GM06990 (cell line): ENCODE data around the gene MYG1.

ENCODE experiments used
- DNase-seq: peaks from one replicate; pipeline ENCODE4 v3.0.0-alpha.2; 2011; ENCODE audit not compliant: insufficient read length; ENCODE audit errors: extremely low read depth
- H3K27me3 ChIP-seq: replicated peaks from 2 replicates; pipeline ENCODE4 v1.6.0; 2011; ENCODE audit warnings: low read length; ENCODE audit not compliant: control insufficient read depth, insufficient read depth
- H3K36me3 ChIP-seq: 2 replicates; pipeline ENCODE4 v1.5.1; 2011; ENCODE audit warnings: low read length; ENCODE audit not compliant: control insufficient read depth, insufficient read depth
- H3K4me3 ChIP-seq: replicated peaks from 2 replicates; pipeline ENCODE4 v1.5.1; 2011; ENCODE audit warnings: low read depth, mild to moderate bottlenecking, control low read depth, low read length
- TF ChIP-seq, protein P1 (sequence below): IDR thresholded peaks from 2 replicates; pipeline ENCODE4 v1.5.1; 2011; ENCODE audit warnings: low read length, control low read depth, mild to moderate bottlenecking, inconsistent platforms; ENCODE audit not compliant: insufficient read depth, poor library complexity, severe bottlenecking

Gene MYG1

DNA sequence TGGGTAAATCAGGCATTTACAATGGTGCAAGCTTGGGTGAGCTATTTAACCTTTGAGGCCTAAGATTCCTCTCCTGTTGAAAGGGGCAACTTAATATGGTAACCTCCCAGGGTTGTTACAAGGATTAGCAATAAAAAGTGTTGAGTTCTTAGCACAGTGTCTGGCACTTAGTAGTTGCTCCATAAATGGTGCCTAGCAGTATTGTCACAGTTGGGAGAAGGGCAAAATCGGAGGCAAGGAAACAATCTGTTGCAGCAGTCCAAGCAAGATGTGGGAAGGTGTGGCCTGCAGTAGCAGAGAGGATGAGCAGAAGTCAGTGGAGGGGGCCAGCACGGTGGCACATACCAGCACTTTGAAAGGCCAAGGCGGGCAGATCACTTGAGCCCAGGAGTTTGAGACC, 44.0 kb downstream of the MYG1 start:
- Histone ChIP-seq H3K27me3 (no peaks in the 10 kb centered on the region; the same call in 1 of the 2 replicates), H3K4me3 (no peak overlapping the region), H3K36me3 (no peaks in the 10 kb centered on the region)
- DNase-seq, result no peak
- TF ChIP-seq, protein P1, sequence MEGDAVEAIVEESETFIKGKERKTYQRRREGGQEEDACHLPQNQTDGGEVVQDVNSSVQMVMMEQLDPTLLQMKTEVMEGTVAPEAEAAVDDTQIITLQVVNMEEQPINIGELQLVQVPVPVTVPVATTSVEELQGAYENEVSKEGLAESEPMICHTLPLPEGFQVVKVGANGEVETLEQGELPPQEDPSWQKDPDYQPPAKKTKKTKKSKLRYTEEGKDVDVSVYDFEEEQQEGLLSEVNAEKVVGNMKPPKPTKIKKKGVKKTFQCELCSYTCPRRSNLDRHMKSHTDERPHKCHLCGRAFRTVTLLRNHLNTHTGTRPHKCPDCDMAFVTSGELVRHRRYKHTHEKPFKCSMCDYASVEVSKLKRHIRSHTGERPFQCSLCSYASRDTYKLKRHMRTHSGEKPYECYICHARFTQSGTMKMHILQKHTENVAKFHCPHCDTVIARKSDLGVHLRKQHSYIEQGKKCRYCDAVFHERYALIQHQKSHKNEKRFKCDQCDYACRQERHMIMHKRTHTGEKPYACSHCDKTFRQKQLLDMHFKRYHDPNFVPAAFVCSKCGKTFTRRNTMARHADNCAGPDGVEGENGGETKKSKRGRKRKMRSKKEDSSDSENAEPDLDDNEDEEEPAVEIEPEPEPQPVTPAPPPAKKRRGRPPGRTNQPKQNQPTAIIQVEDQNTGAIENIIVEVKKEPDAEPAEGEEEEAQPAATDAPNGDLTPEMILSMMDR, result no peak

DNA sequence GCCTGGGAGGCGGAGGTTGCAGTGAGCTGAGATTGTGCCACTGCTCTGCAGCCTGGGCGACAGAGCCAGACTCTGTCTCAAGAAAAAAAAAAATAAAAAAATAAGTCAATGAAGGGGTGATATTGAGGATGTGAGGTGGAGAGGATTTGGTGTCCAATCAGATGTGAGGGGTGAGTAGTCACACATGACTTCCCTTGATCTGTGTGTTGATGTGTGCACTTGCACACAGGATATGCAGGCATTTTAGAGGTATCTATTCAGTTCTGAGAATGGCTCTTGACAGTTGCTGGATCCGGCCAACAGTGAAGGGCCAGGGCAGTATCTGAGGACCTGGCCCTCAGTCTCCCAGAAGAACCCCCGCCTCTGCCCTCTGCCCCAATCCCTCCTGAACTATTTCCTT, 44.5 kb downstream of the MYG1 start:
- Histone ChIP-seq H3K4me3 (no peak overlapping the region), H3K36me3 (no peaks in the 10 kb centered on the region), H3K27me3 (no peaks in the 10 kb centered on the region)
- no peak for DNase-seq
- TF ChIP-seq, protein P1, result no peak

DNA sequence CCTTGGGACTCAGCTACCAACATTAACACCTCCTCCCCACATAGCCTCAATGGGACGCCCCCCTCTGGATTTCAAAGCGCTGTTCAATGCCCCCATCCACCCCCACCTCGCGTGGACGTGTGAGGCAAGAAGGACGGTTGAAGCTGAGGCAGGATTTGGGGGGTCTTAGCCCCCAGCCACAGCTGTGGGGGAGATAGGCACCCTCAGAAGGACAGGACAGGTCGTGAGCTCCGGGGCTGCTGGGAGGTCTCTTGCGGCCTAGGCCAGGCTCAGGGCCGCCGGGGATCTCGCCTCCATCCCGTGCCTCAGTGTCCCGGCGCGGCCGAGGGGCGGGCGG, 45.0 kb downstream of the MYG1 start:
- peak overlapping the region; percentile 72 for H3K4me3 ChIP-seq
- no peak for DNase-seq
- TF ChIP-seq, protein P1, result no peak

DNA sequence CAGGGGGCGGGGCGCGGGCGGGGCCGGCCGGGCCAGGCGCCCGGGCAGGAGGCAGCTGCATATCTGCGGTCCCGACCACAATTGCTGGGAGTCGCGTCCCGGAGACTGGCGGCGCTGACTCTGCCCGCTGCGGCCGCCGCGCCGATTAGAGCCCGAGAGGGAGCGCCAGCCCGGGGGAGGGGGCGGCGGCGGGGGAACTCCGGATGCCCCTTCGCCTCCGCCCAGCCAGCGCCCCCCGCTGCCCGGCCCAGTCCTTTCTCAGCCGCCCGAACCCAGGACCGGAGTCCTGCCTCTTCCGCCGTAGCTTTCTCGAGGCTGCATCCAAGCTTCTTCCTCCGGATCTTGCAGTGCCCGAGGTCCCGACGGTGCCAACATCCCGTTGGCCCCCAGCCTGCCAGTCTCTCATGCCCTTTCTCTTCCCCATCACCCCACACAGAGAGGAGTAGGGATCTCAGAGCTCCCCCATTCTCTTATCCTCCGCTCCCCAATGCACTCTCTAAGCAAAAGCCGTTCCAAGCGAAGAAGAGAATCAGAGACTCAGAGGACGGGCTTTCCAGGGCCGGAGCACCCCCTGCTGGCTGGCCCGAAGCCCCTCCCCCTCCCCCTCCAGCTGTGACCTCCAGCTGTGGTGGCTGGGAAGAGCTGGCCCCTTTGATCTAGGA, 45.5 kb downstream of the MYG1 start:
- TF ChIP-seq, protein P1, result peak; percentile 88
- Histone ChIP-seq H3K36me3 (no peaks in the 10 kb centered on the region), H3K27me3 (no peaks in the 10 kb centered on the region), H3K4me3 (peak overlapping the region; percentile 72)
- DNase-seq, result peak; percentile 75

More for the DNA sequence above, 45.0 kb downstream of the MYG1 start:
- H3K27me3 ChIP-seq, result no peaks in the 10 kb centered on the region
- H3K36me3 ChIP-seq, result no peaks in the 10 kb centered on the region

DNA sequence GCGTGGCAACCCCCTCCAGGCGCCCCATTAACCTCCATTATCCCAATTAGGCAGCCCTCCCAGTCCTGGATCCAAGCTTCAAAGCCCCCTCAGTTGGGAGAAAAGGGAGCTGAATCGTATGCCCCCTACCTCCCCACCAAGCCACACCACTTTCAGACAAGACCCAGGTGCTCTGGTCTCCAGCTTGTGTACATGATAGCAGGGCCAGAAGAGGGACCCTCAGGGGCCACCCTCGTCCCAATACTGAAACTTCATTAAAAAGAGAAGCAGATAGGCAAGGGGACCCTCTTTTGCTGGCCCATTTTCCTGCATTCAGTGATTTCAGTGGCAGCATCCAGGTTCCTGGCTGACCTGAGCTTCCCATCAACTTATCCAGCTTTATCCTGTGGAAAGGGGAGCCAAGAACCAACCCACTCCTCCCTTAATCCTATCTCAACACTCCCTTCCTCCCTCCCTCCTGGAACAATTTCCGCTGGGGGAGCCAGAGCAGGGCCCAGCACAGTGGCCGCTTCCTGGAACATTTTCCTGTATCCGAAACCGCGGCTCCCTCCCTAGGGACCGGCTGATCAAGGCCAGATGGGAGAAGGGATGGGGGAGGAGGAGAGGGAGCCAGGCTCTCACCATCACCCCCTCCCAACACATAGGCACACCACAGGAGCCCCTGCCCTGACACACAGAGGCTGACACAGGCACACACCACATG, 46.1 kb downstream of the MYG1 start:
- TF ChIP-seq, protein P1, result no peak
- DNase-seq, result no peak
- Histone ChIP-seq H3K4me3 (peak overlapping the region; percentile 72), H3K27me3 (no peaks in the 10 kb centered on the region), H3K36me3 (no peaks in the 10 kb centered on the region)
